ENCODE data around the gene IGFBP4. TPM values are rescaled to one million over a fixed set of nuclear protein-coding genes. Genes with fewer than 3 reads are reported as not detected.

IGFBP4 gene
- total RNA-seq, 1 donor from 2014 or later, result 700 TPM

DNA sequence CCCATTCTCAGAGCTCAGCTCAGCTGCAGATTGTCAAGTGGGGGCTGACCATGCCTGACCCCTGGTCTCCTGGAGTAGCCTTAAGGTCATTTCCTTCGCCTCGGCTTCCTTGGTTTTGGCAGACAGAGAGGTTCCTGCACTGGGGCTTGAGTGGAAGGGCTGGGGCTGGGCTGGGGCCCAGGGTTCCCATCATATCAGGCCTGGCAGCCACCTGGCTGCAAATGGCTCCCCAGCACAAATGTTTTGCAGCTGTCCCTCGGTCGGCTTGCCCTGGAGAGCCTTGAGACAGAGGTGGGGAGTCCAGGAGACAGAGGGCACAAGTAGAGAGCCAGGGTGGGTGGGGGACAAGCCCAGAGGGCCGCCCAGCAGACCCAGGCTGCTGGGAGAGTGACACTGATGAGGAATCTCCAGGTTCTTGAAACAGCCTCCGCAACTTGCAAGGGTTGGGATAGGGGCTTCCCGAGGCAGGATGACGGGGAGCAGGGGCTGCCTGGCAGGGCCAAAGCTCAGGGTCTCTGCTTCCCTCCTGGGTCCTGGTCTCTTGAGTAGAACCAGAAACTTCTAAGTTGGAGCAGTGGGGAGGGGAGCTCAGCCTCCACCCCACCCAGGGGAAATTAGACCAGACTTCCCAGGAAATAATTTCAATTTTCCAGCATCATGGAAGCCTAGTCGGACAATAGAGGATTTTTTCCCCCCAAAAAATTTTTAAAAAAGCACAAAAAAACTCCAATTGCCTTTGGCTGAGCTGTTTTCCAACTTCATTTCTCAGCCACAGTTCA is 19.3 kb downstream of the IGFBP4 start:
- Histone ChIP-seq H3K4me3 (no peak overlapping the region), H3K4me1 (peaks cover 58% of the 10 kb centered on the region), H3K36me3 (peaks cover 0 to 2% of the 10 kb centered on the region in 2 donors), H3K27me3 (no peaks in the 10 kb centered on the region), H3K9me3 (no peaks in the 10 kb centered on the region), H3K27ac (peak overlapping the region; percentile 77)
- intact Hi-C loops (cut with DNase I), result no loop called here
- DNase-seq (ENCODE audit: extremely low spot score in 2 of 2), result no peak
- TF ChIP-seq CTCF (IDR thresholded peaks at IDR 0.05), result no peak
- peak in 1 of 2 donors; percentile 47 for TF ChIP-seq POLR2AphosphoS5 (IDR thresholded peaks at IDR 0.05; ENCODE audit: insufficient read depth in 1 of 2, low read depth in 1 of 2)
- no peak for TF ChIP-seq POLR2A (IDR thresholded peaks at IDR 0.05)

DNA sequence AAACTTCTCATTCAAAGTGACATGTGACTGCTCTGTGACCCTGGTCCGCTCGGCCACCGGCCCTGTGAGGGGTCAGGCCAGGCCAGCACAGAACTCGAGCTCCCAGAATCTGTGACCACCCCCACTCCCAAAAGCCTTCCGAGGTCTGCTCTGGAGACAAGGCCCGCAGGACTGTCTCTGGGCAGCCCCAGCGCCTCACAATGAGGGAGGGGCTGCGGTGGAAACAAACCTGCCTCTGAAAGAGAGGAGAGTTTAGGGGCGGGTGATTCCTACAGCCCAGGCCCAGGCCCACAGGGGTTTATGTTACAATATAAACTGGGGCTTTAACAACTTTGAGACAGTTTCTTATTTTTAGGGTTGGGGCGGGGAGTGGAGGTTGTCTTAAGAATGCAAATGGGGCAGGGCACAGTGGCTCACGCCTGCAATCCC is 19.9 kb downstream of the IGFBP4 start:
- H3K9me3 ChIP-seq, result no peaks in the 10 kb centered on the region
- intact Hi-C loops (cut with DNase I), result no loop called here
- peaks cover 52% of the 10 kb centered on the region for H3K4me1 ChIP-seq
- no peak overlapping the region for H3K4me3 ChIP-seq
- H3K27me3 ChIP-seq, result no peaks in the 10 kb centered on the region
- TF ChIP-seq CTCF (IDR thresholded peaks at IDR 0.05) (no peak), POLR2A (IDR thresholded peaks at IDR 0.05) (no peak), POLR2AphosphoS5 (IDR thresholded peaks at IDR 0.05; ENCODE audit: insufficient read depth in 1 of 2, low read depth in 1 of 2) (no peak)
- peak overlapping the region; percentile 77 for H3K27ac ChIP-seq
- H3K36me3 ChIP-seq, result no peaks in the 10 kb centered on the region
- DNase-seq (ENCODE audit: extremely low spot score in 2 of 2), result no peak

- Histone ChIP-seq H3K36me3 (no peaks in the 10 kb centered on the region), H3K27me3 (no peaks in the 10 kb centered on the region), H3K9me3 (no peaks in the 10 kb centered on the region), H3K27ac (peak overlapping the region; percentile 77), H3K4me1 (peaks cover 41% of the 10 kb centered on the region), H3K4me3 (no peak overlapping the region)
- TF ChIP-seq CTCF (IDR thresholded peaks at IDR 0.05), result no peak
- TF ChIP-seq POLR2A (IDR thresholded peaks at IDR 0.05), result no peak
- no peak for TF ChIP-seq POLR2AphosphoS5 (IDR thresholded peaks at IDR 0.05; ENCODE audit: insufficient read depth in 1 of 2, low read depth in 1 of 2)
- DNase-seq (ENCODE audit: extremely low spot score in 2 of 2), result no peak
- intact Hi-C loops (cut with DNase I), result no loop called here
Observed at GRCh38 chr17:40464392-40464855, 21.2 kb downstream of the IGFBP4 start.

- no peak overlapping the region for H3K27ac ChIP-seq
- no peak overlapping the region for H3K4me3 ChIP-seq
- H3K4me1 ChIP-seq, result peaks cover 24% of the 10 kb centered on the region
- H3K27me3 ChIP-seq, result no peaks in the 10 kb centered on the region
- TF ChIP-seq POLR2AphosphoS5 (IDR thresholded peaks at IDR 0.05; ENCODE audit: insufficient read depth in 1 of 2, low read depth in 1 of 2) (peak in 1 of 2 donors; percentile 28), POLR2A (IDR thresholded peaks at IDR 0.05) (no peak), CTCF (IDR thresholded peaks at IDR 0.05) (no peak)
- intact Hi-C loops (cut with DNase I), result loop anchor here (5.0 kb wide), 1 partner anchor 1711 kb away; no protein-coding TSS in a partner anchor
- DNase-seq (ENCODE audit: extremely low spot score in 2 of 2), result no peak
- H3K36me3 ChIP-seq, result no peaks in the 10 kb centered on the region
- no peaks in the 10 kb centered on the region for H3K9me3 ChIP-seq
Observed at GRCh38 chr17:40466298-40466971, 23.2 kb downstream of the IGFBP4 start.

Data from vagina (tissue), 2 donors.